K562 (cell line): ENCODE results near the gene GBF1. TPM values are rescaled to one million over a fixed set of nuclear protein-coding genes. Genes with fewer than 3 reads are reported as not detected.

Experiments used
- REST ChIP-seq, 2 experiments: fragments of 450-650 bp; formaldehyde crosslinking in 1 of 2; IDR thresholded peaks; 2 replicates each; pipeline versions ENCODE4 v1.4.0 to v1.6.1; 2014 to 2020; ENCODE audit warnings: mild to moderate bottlenecking in 2 of 2, borderline replicate concordance in 1 of 2, low read depth in 1 of 2
- SRSF7 ChIP-seq: fragments of 200-400 bp; formaldehyde crosslinking; optimal IDR thresholded peaks from 2 replicates; pipeline ENCODE3; 2017; ENCODE audit warnings: mild to moderate bottlenecking, low read depth, low read length
- ZNF197 ChIP-seq: fragments of 200-800 bp; sonication (Bioruptor generic); IDR thresholded peaks from 2 replicates; pipeline ENCODE4 v1.6.1; 2016; ENCODE audit warnings: low read depth, missing genetic modification characterization, missing compliant biosample characterization
- polyA plus RNA-seq, 8 experiments: library from polyadenylated mRNA; depleted of rRNA in 4 of 8; stranded (reverse) in 5 of 8; unstranded in 3 of 8; fragments of >200 nt; fragmentation: Nextera tagmentation in 2 of 8; fragmentation: Illumina TruSeq in 1 of 8; extraction: Ambion mirVana in 2 of 8; extraction: Trizol in 1 of 8; gene quantifications; 2 replicates each; pipeline versions ENCODE4 v1.2.1 to v1.2.3, GENCODE V29; 2011 to 2014; ENCODE audit warnings: inconsistent platforms in 1 of 8, missing spikeins in 1 of 8
- total RNA-seq, 7 experiments: library from RNA; depleted of rRNA in 6 of 7; stranded (reverse); fragments of >200 nt in 6 of 7; fragmentation: Illumina TruSeq in 2 of 7; extraction: Trizol in 2 of 7; gene quantifications; 2 replicates each; pipeline versions ENCODE4 v1.2.1 to v1.2.3, GENCODE V29; 2011 to 2021; ENCODE audit warnings: low replicate concordance in 1 of 7

The GBF1 gene
- total and polyA plus RNA-seq, 9 of the 15 experiments (the other 6 are each of a cell fraction or from before 2014, with no cell fraction given) = 0.69 to 28.0 (median 10.3) TPM

- TF ChIP-seq ZNF197 (no peak), SRSF7 (no peak), REST (IDR thresholded peaks at IDR 0.05; ENCODE audit: borderline replicate concordance) (0 out of 2 replicates have a peak, but pooled peaks have one; percentile 58), REST (CRISPR knock-in tag; IDR thresholded peaks at IDR 0.05; ENCODE audit: low read depth) (no peak)
Observed at GRCh38 chr10:102393411-102394078, 148.2 kb downstream of the GBF1 start (continued).
